ENCODE results near the gene MAPKBP1. TPM values are rescaled to one million over a fixed set of nuclear protein-coding genes. Genes with fewer than 3 reads are reported as not detected.
"Not testable (repeated sequence)": the region's sequence is repeated elsewhere in the genome, so short reads cannot be mapped to it uniquely, and the experiment has no call there.

Gene MAPKBP1
- total RNA-seq, 1 experiment from 2014 or later: 14.5 TPM

DNA sequence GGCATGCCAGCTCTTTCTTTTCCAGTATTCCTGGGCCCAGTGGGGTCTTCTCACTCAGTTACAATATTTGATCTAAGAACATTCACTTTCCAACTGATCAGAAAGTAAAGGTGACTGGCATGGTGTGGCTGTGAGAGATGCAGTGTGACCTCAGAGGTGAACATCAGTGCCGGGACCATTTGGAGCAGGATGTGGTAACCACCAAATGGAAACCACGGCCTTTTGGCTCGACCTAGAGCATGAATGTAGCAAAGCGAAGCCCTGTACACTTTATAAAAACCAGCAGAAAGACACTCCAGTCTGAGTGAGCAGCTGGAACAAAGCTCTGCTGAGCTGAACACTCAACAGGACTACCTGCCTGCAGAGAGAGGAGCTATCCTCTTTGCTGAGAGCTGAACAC is 57.0 kb downstream of the MAPKBP1 start:
- H3K4me1 Mint-ChIP-seq; H3K27me3 Mint-ChIP-seq (ENCODE audit: low read depth); H3K9me3 Mint-ChIP-seq; H3K4me3 Mint-ChIP-seq; ATAC-seq; H3K27ac Mint-ChIP-seq; H3K36me3 Mint-ChIP-seq; POLR2A ChIA-PET; DNase-seq (ENCODE audit: low spot score): not testable (repeated sequence)
- CTCF ChIA-PET: interaction anchor here (0.6 to 1.5 kb wide), 4 partner anchors 11 to 73 kb away, joined by 3 to 8 read pairs (median 4); no protein-coding TSS in a partner anchor

DNA sequence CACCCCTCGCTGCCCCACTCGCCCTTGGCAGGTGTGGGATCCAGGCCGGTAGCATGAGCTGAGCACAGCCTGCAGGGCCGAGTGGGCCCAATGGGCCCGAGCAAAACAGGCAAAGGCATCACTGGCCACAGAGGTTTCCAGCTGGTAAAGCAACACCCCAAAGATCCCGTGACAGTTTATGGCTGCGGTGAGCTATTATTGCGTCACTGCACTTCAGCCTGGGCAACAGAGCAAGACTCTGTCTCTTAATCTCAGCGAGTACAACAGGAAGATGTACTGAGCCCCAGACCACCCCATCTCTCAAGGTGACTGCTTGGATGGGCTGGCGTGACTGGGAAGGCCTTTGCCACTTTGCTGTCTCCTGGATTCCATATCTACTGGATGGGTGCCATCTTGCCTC is 57.9 kb downstream of the MAPKBP1 start:
- Mint-ChIP-seq H3K4me3 (no peak overlapping the region), H3K27ac (no peak overlapping the region), H3K27me3 (ENCODE audit: low read depth) (no peaks in the 10 kb centered on the region), H3K36me3 (peaks cover 5% of the 10 kb centered on the region; the same call in 1 of the 2 replicates), H3K9me3 (no peaks in the 10 kb centered on the region), H3K4me1 (peaks cover 7% of the 10 kb centered on the region)
- ATAC-seq (no peak), DNase-seq (ENCODE audit: low spot score) (no peak)
- TF ChIP-seq ZNF121 (CRISPR knock-in tag; IDR thresholded peaks at IDR 0.05): 0 out of 2 replicates have a peak, but pooled peaks have one; percentile 19
- no peak for TF ChIP-seq PREB (CRISPR knock-in tag; IDR thresholded peaks at IDR 0.05; ENCODE audit: borderline replicate concordance)
- TF ChIP-seq ZNF396 (CRISPR knock-in tag; IDR thresholded peaks at IDR 0.05; ENCODE audit: borderline replicate concordance): no peak
- ChIA-PET POLR2A (interaction anchor here (1.4 kb wide), 1 partner anchor 48 kb away, joined by 3 read pairs; no protein-coding TSS in a partner anchor), CTCF (interaction anchor here (1.3 to 1.5 kb wide), 3 partner anchors 12 to 229 kb away, joined by 3 to 8 read pairs (median 6); no protein-coding TSS in a partner anchor)

DNA sequence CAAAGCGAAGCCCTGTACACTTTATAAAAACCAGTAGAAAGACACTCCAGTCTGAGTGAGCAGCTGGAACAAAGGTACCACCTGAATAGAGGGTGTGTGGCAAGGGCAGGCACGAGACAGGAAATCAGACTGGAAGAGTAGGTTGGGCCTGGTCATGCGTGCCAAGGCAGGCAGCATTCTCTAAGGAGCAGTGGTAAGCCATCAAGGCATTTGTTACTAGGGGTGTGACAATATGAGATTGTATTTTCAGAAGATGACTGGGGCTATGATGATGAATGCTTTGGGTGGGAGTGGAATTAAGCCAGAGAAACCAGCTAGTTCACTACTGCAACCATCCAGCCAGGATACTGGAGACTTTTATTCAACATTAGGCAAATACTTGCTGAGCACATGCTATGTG is 58.6 kb downstream of the MAPKBP1 start:
- no peak for DNase-seq (ENCODE audit: low spot score)
- ChIA-PET POLR2A (interaction anchor here (1.4 kb wide), 1 partner anchor 48 kb away, joined by 3 read pairs; no protein-coding TSS in a partner anchor), CTCF (interaction anchor here (0.9 to 1.5 kb wide), 2 partner anchors 59 to 229 kb away, joined by 4 to 6 read pairs; partner anchors contain the start of gene MAPKBP1)
- no peaks in the 10 kb centered on the region for H3K27me3 Mint-ChIP-seq (ENCODE audit: low read depth)
- no peak for TF ChIP-seq E2F5 (CRISPR knock-in tag; IDR thresholded peaks at IDR 0.05)
- TF ChIP-seq SMAD3 (CRISPR knock-in tag; IDR thresholded peaks at IDR 0.05; ENCODE audit: borderline replicate concordance): no peak
- no peak for TF ChIP-seq PREB (CRISPR knock-in tag; IDR thresholded peaks at IDR 0.05; ENCODE audit: borderline replicate concordance)
- no peak for TF ChIP-seq NR3C1 (CRISPR knock-in tag; conservative IDR thresholded peaks at IDR 0.05; ENCODE audit: low read depth)
- no peak for TF ChIP-seq CREB1 (CRISPR knock-in tag; IDR thresholded peaks at IDR 0.05)
- TF ChIP-seq, protein P1, sequence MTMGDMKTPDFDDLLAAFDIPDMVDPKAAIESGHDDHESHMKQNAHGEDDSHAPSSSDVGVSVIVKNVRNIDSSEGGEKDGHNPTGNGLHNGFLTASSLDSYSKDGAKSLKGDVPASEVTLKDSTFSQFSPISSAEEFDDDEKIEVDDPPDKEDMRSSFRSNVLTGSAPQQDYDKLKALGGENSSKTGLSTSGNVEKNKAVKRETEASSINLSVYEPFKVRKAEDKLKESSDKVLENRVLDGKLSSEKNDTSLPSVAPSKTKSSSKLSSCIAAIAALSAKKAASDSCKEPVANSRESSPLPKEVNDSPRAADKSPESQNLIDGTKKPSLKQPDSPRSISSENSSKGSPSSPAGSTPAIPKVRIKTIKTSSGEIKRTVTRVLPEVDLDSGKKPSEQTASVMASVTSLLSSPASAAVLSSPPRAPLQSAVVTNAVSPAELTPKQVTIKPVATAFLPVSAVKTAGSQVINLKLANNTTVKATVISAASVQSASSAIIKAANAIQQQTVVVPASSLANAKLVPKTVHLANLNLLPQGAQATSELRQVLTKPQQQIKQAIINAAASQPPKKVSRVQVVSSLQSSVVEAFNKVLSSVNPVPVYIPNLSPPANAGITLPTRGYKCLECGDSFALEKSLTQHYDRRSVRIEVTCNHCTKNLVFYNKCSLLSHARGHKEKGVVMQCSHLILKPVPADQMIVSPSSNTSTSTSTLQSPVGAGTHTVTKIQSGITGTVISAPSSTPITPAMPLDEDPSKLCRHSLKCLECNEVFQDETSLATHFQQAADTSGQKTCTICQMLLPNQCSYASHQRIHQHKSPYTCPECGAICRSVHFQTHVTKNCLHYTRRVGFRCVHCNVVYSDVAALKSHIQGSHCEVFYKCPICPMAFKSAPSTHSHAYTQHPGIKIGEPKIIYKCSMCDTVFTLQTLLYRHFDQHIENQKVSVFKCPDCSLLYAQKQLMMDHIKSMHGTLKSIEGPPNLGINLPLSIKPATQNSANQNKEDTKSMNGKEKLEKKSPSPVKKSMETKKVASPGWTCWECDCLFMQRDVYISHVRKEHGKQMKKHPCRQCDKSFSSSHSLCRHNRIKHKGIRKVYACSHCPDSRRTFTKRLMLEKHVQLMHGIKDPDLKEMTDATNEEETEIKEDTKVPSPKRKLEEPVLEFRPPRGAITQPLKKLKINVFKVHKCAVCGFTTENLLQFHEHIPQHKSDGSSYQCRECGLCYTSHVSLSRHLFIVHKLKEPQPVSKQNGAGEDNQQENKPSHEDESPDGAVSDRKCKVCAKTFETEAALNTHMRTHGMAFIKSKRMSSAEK (CRISPR knock-in tag; IDR thresholded peaks at IDR 0.05; ENCODE audit: borderline replicate concordance): no peak
- TF ChIP-seq, protein P2, sequence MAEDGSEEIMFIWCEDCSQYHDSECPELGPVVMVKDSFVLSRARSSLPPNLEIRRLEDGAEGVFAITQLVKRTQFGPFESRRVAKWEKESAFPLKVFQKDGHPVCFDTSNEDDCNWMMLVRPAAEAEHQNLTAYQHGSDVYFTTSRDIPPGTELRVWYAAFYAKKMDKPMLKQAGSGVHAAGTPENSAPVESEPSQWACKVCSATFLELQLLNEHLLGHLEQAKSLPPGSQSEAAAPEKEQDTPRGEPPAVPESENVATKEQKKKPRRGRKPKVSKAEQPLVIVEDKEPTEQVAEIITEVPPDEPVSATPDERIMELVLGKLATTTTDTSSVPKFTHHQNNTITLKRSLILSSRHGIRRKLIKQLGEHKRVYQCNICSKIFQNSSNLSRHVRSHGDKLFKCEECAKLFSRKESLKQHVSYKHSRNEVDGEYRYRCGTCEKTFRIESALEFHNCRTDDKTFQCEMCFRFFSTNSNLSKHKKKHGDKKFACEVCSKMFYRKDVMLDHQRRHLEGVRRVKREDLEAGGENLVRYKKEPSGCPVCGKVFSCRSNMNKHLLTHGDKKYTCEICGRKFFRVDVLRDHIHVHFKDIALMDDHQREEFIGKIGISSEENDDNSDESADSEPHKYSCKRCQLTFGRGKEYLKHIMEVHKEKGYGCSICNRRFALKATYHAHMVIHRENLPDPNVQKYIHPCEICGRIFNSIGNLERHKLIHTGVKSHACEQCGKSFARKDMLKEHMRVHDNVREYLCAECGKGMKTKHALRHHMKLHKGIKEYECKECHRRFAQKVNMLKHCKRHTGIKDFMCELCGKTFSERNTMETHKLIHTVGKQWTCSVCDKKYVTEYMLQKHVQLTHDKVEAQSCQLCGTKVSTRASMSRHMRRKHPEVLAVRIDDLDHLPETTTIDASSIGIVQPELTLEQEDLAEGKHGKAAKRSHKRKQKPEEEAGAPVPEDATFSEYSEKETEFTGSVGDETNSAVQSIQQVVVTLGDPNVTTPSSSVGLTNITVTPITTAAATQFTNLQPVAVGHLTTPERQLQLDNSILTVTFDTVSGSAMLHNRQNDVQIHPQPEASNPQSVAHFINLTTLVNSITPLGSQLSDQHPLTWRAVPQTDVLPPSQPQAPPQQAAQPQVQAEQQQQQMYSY (CRISPR knock-in tag; IDR thresholded peaks at IDR 0.05): no peak
- TF ChIP-seq, protein P3, sequence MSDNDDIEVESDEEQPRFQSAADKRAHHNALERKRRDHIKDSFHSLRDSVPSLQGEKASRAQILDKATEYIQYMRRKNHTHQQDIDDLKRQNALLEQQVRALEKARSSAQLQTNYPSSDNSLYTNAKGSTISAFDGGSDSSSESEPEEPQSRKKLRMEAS (CRISPR knock-in tag; IDR thresholded peaks at IDR 0.05): no peak
- TF ChIP-seq, protein P4, sequence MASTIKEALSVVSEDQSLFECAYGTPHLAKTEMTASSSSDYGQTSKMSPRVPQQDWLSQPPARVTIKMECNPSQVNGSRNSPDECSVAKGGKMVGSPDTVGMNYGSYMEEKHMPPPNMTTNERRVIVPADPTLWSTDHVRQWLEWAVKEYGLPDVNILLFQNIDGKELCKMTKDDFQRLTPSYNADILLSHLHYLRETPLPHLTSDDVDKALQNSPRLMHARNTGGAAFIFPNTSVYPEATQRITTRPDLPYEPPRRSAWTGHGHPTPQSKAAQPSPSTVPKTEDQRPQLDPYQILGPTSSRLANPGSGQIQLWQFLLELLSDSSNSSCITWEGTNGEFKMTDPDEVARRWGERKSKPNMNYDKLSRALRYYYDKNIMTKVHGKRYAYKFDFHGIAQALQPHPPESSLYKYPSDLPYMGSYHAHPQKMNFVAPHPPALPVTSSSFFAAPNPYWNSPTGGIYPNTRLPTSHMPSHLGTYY (CRISPR knock-in tag; IDR thresholded peaks at IDR 0.05): no peak
- TF ChIP-seq CDX4 (CRISPR knock-in tag; IDR thresholded peaks at IDR 0.05; ENCODE audit: borderline replicate concordance): no peak
- TF ChIP-seq ZNF396 (CRISPR knock-in tag; IDR thresholded peaks at IDR 0.05; ENCODE audit: borderline replicate concordance): no peak
- H3K4me1 Mint-ChIP-seq: peaks cover 7% of the 10 kb centered on the region
- no peak for ATAC-seq
- H3K4me3 Mint-ChIP-seq: no peak overlapping the region
- H3K36me3 Mint-ChIP-seq: peaks cover 7% of the 10 kb centered on the region; the same call in 1 of the 2 replicates
- H3K27ac Mint-ChIP-seq: no peak overlapping the region
- no peaks in the 10 kb centered on the region for H3K9me3 Mint-ChIP-seq

Data from WTC11 (cell line).